Cortex of kidney (tissue), 1 donor: Measurements from ENCODE around the gene FRMD3.

ENCODE experiments used
- DNase-seq: peaks from one replicate; lab custom pipeline; 2025; lab: John Stamatoyannopoulos, UW

The FRMD3 gene

DNA sequence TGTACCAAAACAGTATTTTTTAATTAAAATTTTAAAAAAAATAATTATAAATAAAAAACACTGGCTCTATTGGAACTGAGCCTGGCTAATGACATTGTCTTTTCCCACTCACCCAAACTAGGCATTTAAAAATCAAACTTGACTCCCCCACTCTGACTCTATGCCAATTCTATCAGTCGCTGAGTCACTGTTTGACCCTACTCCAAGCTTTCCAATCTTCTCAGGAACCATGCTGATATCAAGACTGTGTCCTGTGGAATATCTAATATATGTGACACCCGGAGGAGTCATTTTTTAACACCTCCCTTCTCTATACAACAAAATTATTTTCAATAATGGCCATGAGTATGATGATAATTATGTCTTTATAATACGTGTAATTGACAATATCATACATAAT lies 303.7 kb downstream of the FRMD3 start:
- DNase-seq = no peak

DNA sequence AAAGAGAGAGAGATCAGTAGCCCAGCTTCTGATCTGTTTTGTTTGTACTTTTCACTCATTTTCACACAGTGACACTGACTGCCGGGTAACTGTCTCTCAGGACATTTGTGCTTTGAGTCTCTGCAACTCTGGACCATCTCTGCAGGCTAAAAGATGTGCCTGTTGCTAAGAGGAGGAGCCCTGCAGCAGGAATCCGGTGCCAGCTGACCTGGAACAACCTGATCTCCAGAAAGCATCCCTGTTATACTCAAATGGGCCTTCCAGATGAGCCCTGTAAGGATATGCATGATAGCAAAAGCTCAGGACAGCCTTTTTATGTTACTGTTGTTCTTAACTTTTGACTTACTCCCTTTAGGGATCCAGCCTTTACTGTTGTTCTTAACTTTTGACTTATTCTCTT lies 304.6 kb downstream of the FRMD3 start:
- DNase-seq = no peak

GRCh38 chr9:83231039-83231438 lies 307.2 kb downstream of the FRMD3 start:
- DNase-seq = no peak

- no peak for DNase-seq
Measured at GRCh38 chr9:83220730-83221129, 317.5 kb downstream of the FRMD3 start.

GRCh38 chr9:83219924-83220438 lies 318.2 kb downstream of the FRMD3 start:
- no peak for DNase-seq

- DNase-seq = peak; percentile 49
Measured at GRCh38 chr9:83219154-83219923, 318.9 kb downstream of the FRMD3 start.

- DNase-seq = no peak
Measured at GRCh38 chr9:83218411-83219090, 319.6 kb downstream of the FRMD3 start.

DNA sequence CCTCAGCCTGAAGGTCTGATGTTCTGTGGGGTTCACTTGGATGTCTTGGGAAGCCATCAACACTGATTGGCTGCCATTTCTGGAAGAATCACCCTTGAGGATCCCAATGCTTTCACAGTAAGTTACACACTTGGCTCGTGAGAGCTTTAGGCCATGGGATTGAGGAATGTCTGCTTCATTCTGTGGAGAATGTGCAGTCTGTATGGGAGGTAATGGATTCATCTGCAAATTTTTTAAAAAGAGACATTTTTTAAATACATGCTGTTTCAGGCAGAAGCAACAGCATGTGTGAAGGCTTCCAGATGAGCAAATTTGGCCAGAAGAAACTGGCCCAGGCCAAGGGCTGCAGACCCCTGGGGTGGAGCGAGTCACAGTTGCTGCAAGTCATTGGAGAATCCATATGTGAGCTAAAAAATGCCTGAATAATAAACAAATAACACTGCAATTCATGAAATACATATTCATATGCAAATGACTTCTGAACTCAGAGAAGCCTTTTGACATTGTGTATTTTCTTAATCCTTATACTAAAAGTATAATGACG lies 328.9 kb downstream of the FRMD3 start:
- no peak for DNase-seq

- DNase-seq = no peak
Measured at GRCh38 chr9:83208065-83208850, 329.9 kb downstream of the FRMD3 start.

DNA sequence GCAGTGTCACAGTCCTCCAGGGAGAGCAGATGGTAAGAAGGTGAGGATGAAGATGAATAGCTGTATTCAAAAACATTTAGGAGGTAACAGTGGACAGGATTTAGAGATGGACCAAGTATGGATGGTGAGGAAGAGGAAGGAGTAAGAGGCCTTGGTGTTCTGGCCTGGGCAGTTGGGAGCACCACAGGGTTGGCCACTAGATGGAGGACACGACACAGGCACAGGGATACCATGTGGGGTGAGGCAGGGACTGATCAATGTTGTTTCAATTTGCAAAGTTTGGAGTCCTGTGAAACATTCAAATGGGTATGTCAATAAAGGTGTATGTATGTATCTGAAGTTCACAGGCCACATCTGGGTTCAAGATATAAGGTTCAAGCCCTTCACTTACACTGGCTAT lies 334.2 kb downstream of the FRMD3 start:
- DNase-seq = no peak

GRCh38 chr9:83200531-83200930 lies 337.7 kb downstream of the FRMD3 start:
- no peak for DNase-seq

DNA sequence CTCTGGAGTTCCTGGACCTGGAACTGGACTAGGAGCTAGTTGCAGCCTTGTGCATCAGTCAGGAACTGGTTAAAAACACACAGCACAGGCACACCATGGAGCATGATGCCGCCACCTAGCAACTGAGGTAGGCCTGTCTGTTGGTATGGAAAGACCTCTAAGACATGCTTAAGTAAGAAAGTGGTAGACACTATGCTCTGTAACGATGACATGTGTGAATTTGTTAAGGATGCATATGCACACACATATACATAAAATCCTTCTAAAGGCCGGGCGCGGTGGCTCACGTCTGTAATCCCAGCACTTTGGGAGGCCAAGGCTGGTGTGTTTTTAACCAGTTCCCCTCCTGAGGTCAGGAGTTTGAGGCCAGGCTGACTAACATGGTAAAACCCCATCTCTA lies 338.4 kb downstream of the FRMD3 start:
- no peak for DNase-seq

- no peak for DNase-seq
Measured at GRCh38 chr9:83199240-83199639, 339.0 kb downstream of the FRMD3 start.

DNA sequence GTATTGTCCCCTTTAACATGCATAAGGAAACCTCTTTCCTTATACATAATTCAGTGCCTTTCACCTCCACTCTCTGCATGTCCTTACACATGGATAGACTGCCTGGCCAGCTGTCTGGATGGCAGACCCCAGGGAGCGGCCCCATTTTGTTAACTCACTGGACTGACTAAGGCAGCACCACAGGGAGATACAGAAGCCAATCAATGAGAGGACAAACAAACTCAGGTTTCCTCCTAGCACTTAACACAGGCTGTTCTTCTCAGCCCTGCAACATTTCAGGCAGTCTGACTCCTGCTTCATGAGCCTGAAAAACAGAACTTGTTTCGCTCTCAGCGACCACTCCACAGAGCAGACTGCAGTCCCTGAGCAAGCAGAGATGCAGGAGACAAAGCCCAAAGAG lies 339.8 kb downstream of the FRMD3 start:
- no peak for DNase-seq

- DNase-seq = no peak
Measured at GRCh38 chr9:83197591-83197990, 340.6 kb downstream of the FRMD3 start.

DNA sequence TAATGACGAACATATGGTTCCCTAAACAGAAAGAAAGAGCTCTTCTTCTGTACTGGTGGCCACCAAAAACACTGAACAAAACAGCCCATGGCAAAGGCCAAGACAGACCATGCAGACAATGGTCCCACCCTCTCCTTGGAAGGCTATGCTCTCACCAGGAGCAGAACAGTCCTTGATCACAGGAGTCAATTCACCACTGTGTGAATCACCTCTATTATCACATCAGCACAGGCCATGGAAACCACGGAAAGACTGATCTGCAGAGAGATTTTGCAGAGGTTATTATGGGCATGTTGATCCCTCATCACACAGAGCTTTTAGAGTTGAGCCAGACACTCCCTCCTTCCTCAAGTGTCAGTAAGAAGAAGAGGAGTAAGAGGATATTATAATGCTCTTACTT lies 341.3 kb downstream of the FRMD3 start:
- no peak for DNase-seq
